Stomach (tissue), 9 donors: Measurements from ENCODE around the gene PRDM16. TPM values are rescaled to one million over a fixed set of nuclear protein-coding genes. Genes with fewer than 3 reads are reported as not detected.

Experiments used
- DNase-seq, 2 donors: peaks; one replicate each; pipeline versions ENCODE4 v3.0.0 to v3.0.0-alpha.2; 2013 to 2019
- H3K27ac ChIP-seq, 5 donors: fragments of 200-600 bp in 4 of 5; sonication (generic) in 4 of 5; one replicate each; pipeline ENCODE4 v1.5.1; 2013 to 2019; ENCODE audit warnings: mild to moderate bottlenecking in 1 of 5, moderate library complexity in 1 of 5
- H3K27me3 ChIP-seq, 3 donors: fragments of 200-600 bp; sonication (generic); one replicate each; pipeline ENCODE4 v1.5.1; 2017 to 2019; ENCODE audit warnings: mixed run types in 1 of 3
- H3K36me3 ChIP-seq, 4 donors: fragments of 200-600 bp; sonication (generic); 1 replicate in 3 of 4; 2 replicates in 1 of 4; pipeline ENCODE4 v1.5.1; 2016 to 2019
- H3K4me1 ChIP-seq, 4 donors: fragments of 200-600 bp; sonication (generic); one replicate each; pipeline ENCODE4 v1.5.1; 2016 to 2019
- H3K4me3 ChIP-seq, 4 donors: fragments of 200-600 bp; sonication (generic) in 3 of 4; one replicate each; pipeline ENCODE4 v1.5.1; 2016 to 2019; ENCODE audit warnings: mild to moderate bottlenecking in 1 of 4
- H3K9me3 ChIP-seq, 4 donors: fragments of 200-600 bp; sonication (generic); one replicate each; pipeline ENCODE4 v1.5.1; 2016 to 2019
- CTCF ChIP-seq, 7 experiments: fragments of 450-650 bp in 4 of 7; fragments of 200-600 bp in 3 of 7; sonication (generic) in 3 of 7; IDR thresholded peaks; one replicate each; pipeline ENCODE4 v1.5.1; 2016 to 2019; ENCODE audit warnings: antibody characterized with exemption in 7 of 7, control low read depth in 2 of 7, mild to moderate bottlenecking in 1 of 7
- EP300 ChIP-seq: sonication (generic); formaldehyde crosslinking; IDR thresholded peaks from one replicate; pipeline ENCODE4 v1.6.1; 2017; ENCODE audit warnings: antibody characterized with exemption
- POLR2A ChIP-seq, 4 donors: fragments of 450-650 bp; IDR thresholded peaks; one replicate each; pipeline ENCODE4 v1.6.1; 2016; ENCODE audit warnings: antibody characterized with exemption in 4 of 4, control low read depth in 2 of 4, mild to moderate bottlenecking in 1 of 4, moderate library complexity in 1 of 4
- POLR2AphosphoS5 ChIP-seq, 3 donors: sonication (generic); formaldehyde crosslinking; IDR thresholded peaks; one replicate each; pipeline ENCODE4 v1.6.1; 2016; ENCODE audit warnings: antibody characterized with exemption in 3 of 3
- WGBS, 5 donors: extraction: QIAGEN DNeasy Blood & Tissue Kit in 3 of 5; methylation state at CpG; one replicate each; pipeline versions ENCODE4 v1.1.5 to v1.1.7; 2013 to 2018; 5-methylcytosine and 5-hydroxymethylcytosine counted together
- intact Hi-C: fragments of 100-400 bp; cut with DNase I; formaldehyde crosslinking; loops from one replicate; pipeline ENCODE4 v1.15.1; 2023; ENCODE audit warnings: low total_unique reads
- polyA plus RNA-seq, 3 donors: library from polyadenylated mRNA; stranded (reverse); fragments of 200-250 nt; gene quantifications; one replicate each; pipeline ENCODE4 v1.2.3, GENCODE V29; 2013
- total RNA-seq, 5 donors: library from RNA; depleted of rRNA; stranded (reverse); fragments of >200 nt; gene quantifications; one replicate each; pipeline versions ENCODE4 v1.1.0 to v1.2.3, GENCODE V29; 2014 to 2016
- donor health status: healthy with polysubstance abuse.
- donor health status: Bipolar disorder and iron deficiency.
- donor health status: healthy.

Gene PRDM16
- total and polyA plus RNA-seq, 8 donors, result 0.29 to 222 (median 15.8) TPM

- Histone ChIP-seq H3K36me3 (peaks cover 0 to 5% (median 0%) of the 10 kb centered on the region in 4 donors), H3K4me1 (peaks cover 0 to 18% (median 12%) of the 10 kb centered on the region in 4 donors), H3K27me3 (peaks cover 0 to 51% (median 0%) of the 10 kb centered on the region in 3 donors), H3K27ac (no peak overlapping the region), H3K9me3 (no peaks in the 10 kb centered on the region), H3K4me3 (no peak overlapping the region)
- WGBS, 5 donors, result 59 to 78% (median 63%) methylated on average over 11 to 13 of the region's 13 CpGs
- TF ChIP-seq CTCF (IDR thresholded peaks at IDR 0.05) (no peak), POLR2AphosphoS5 (IDR thresholded peaks at IDR 0.05) (no peak), EP300 (no peak), POLR2A (IDR thresholded peaks at IDR 0.05) (no peak)
- no peak for DNase-seq
- intact Hi-C loops, result no loop called here
Measured at GRCh38 chr1:3096345-3096744, 27.3 kb downstream of the PRDM16 start.

- no peak overlapping the region for H3K27ac ChIP-seq
- H3K27me3 ChIP-seq, result peaks cover 0 to 48% (median 0%) of the 10 kb centered on the region in 3 donors
- intact Hi-C loops, result no loop called here
- DNase-seq, result no peak
- H3K9me3 ChIP-seq, result no peaks in the 10 kb centered on the region
- no peak for TF ChIP-seq CTCF (IDR thresholded peaks at IDR 0.05)
- no peak for TF ChIP-seq EP300
- TF ChIP-seq POLR2A (IDR thresholded peaks at IDR 0.05), result no peak
- TF ChIP-seq POLR2AphosphoS5 (IDR thresholded peaks at IDR 0.05), result no peak
- H3K4me1 ChIP-seq, result peaks cover 0 to 18% (median 12%) of the 10 kb centered on the region in 4 donors
- 69 to 81% (median 74%) methylated on average over 2 to 12 of the region's 12 CpGs for WGBS, 5 donors
- H3K36me3 ChIP-seq, result no peaks in the 10 kb centered on the region
- H3K4me3 ChIP-seq, result no peak overlapping the region
Measured at GRCh38 chr1:3097231-3097630, 28.2 kb downstream of the PRDM16 start.

GRCh38 chr1:3097861-3098260, 28.9 kb downstream of the PRDM16 start:
- TF ChIP-seq CTCF (IDR thresholded peaks at IDR 0.05), result no peak
- TF ChIP-seq EP300, result no peak
- no peak for TF ChIP-seq POLR2AphosphoS5 (IDR thresholded peaks at IDR 0.05)
- TF ChIP-seq POLR2A (IDR thresholded peaks at IDR 0.05), result no peak
- Histone ChIP-seq H3K36me3 (no peaks in the 10 kb centered on the region), H3K27ac (no peak overlapping the region), H3K4me3 (no peak overlapping the region), H3K27me3 (peaks cover 0 to 44% (median 0%) of the 10 kb centered on the region in 3 donors), H3K4me1 (peaks cover 0 to 20% (median 12%) of the 10 kb centered on the region in 4 donors), H3K9me3 (no peaks in the 10 kb centered on the region)
- 57 to 77% (median 65%) methylated on average over 3 to 7 of the region's 7 CpGs for WGBS, 5 donors
- intact Hi-C loops, result no loop called here
- DNase-seq, result no peak

GRCh38 chr1:3099861-3100260, 30.9 kb downstream of the PRDM16 start:
- H3K9me3 ChIP-seq, result no peaks in the 10 kb centered on the region
- TF ChIP-seq EP300, result no peak
- TF ChIP-seq CTCF (IDR thresholded peaks at IDR 0.05), result no peak
- TF ChIP-seq POLR2A (IDR thresholded peaks at IDR 0.05), result no peak
- no peak for TF ChIP-seq POLR2AphosphoS5 (IDR thresholded peaks at IDR 0.05)

More at GRCh38 chr1:3099861-3100260, 30.9 kb downstream of the PRDM16 start:
- DNase-seq, result no peak
- no peak overlapping the region for H3K27ac ChIP-seq
- intact Hi-C loops, result no loop called here
- H3K4me1 ChIP-seq, result peaks cover 0 to 28% (median under 1%) of the 10 kb centered on the region in 4 donors
- H3K27me3 ChIP-seq, result peaks cover 0 to 39% (median 0%) of the 10 kb centered on the region in 3 donors
- H3K36me3 ChIP-seq, result no peaks in the 10 kb centered on the region
- H3K4me3 ChIP-seq, result no peak overlapping the region
- 82 to 92% (median 87%) methylated on average over 7 to 9 of the region's 9 CpGs for WGBS, 5 donors
